ENCODE results near the gene SGCD.

SGCD gene

DNA sequence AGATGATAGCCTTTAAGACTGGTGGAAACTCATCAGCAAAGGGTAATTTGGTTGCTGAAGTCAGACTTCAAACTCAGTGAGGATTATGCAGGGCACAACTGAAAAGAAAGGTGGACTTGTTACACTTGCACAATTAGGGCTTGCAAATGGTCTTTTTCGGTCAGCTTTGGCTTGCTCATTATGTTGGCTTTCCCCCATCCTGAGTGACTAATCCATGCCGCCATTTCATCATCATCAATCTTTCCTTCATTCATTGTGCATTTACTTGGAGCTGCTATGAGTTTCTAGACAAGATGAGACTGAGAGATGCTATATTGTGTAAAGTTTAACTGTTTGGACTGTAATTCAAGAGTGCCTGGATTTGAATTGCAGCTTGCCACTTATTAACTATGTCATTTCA lies 388.3 kb downstream of the SGCD start:
- DNase-seq: no peak

DNA sequence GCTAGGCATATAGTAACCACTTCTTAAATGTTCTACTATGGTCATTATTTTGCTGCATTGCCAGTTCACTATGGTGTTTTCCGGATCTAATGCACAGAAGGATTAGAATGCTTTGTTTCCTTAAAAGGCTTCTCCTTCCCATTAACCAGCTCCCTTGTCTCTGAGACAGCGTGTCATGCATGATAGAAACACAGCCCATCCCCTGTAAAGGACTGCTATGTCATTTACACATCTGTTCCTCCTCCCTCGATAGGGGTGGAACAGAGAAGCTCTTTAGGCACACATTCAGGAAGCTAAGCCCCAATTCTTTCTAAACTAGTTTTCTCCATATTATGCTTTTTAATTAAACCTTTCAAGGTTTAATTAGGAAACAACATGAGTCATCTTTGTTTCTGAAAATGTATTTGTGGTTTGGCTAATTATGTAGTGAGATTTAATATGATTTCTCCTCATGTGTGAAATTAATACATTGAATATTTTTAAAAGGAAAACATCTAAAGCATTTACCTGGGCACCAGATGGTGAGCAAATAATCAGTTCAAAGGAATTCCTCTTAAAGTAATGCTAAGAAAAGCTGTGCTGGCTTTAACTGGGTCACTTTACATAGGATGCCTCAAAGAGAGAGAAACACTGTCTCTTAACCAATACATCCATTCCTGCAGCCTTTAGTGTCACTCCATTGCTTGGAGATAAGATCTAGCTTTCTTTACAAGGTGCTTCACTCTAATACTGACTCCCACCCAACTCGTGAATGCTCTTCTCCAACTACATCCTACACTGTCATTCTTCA lies 389.8 kb downstream of the SGCD start:
- no peak for DNase-seq

DNA sequence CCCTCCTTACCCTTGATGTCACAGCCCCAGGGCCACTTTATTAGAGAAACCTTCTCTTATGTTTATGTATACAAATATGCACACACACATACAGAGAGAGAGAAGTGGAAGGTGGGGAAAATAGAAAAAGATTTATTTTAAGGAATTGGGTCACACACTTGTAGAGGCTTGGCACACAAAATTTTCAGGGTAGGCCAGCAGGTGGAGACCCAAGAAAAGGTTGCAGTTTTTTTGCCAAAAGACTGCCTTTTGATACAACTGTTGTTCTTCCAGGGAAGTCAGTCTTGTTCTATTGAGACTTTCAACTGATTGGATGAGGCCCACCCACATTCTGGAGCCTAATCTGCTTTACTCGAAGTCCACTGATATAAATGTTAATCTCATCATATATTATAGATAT lies 392.0 kb downstream of the SGCD start:
- no peak for DNase-seq

DNA sequence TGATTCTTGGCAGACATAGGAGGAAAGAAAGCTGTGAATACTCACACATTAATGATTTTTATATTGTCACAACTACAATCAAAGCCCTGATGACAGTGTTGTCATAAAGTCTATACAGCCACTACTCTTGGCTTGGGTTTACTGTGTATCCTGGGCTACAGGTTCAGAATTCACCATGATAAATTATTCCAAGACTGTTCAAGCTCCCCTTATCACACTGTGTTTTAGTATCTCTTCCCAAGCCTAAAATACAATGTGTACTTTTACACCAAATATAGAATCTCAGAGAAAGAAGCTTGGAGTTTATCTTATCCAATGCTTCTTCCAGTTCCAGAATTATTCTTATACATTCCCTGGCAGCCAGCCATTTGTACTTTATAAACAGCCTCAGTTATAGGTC lies 395.4 kb downstream of the SGCD start:
- no peak for DNase-seq

DNA sequence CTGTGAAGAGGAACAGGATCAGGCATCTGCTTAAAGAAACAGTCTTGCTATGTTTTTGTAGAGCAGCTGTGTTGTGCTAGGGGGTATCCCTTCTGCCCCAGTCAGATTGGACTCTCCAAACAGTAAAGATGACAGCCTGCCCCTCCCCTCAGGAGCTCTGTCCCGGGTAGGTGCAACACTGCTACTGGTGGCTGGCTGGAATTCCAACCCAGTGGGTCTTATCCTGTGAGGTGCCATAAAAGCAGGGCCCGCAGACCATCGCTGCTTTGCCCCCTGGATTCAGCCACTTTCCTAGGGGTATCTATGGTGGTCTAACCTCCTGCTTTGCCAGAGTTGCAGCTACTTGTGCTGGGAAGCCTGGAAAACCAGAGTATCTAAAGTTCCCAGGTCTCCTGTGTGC lies 408.5 kb downstream of the SGCD start:
- no peak for DNase-seq

DNA sequence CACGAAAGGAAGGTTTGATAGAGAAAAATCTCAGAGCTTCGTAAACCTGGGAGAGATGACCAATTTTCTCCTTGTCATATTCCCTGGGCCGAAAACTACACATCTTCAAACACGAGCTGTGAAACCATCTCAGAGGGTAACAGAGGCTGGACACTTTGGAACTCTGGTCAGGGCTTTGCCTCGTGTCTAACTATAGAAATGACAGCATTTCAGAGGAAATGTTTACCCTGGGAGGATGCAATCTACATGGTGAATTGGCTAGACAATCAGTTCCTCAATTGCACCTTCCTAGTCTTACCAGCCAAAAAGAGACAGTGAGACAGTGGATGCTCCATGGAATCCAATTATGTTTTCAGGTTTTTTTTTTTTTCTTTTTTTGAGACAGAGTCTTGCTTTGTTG lies 414.6 kb downstream of the SGCD start:
- DNase-seq: no peak

DNA sequence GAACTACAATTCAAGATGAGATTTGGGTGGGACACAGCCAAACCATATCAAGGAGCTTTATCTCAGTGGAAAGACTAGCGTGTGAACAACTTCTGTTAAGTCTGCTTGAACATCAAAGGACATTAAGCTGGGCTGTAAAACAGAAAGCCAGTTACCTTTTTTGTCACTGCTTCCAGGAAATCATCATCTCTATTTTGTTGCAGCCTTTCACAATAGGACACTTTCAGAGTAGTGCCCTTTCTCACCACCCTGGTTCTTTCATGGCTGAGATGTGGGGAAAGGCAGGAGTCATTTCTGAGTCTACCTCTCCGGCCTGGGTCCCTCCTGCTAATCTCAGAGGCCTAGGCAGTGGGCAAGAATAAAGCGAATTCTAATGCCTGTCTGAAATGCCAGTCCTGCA lies 426.9 kb downstream of the SGCD start:
- DNase-seq: no peak

DNA sequence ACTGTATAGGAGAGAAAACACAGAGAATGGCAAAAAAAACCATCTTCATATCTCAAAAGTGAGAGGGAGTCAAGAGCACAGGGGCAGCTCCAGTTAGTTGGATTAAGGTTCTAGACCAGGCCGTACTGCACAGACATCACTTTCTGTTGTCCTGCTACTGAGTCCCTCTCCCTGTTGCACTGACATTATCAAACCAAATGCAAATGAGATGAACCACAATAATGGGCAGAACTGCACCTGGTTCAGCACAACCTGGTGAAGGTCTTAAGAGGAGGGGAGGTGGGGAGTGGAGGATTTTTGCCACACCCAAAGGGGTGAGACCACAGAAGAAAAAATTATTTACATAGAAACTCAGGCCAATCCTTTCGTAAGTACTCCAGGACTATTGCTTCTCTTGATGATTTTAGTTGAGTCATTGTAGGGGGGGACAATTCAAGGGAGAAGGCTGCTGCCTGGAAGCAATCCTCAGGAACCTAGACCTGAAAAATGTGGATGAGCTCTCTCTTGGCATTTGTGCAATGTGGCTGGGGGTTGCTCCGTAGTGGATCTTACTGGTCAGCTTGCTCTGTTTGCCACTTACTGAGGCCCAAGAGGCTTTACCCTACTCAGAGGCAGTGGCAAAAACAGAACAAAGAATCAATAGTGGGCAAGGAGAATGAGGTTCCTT lies 428.6 kb downstream of the SGCD start:
- no peak for DNase-seq

DNA sequence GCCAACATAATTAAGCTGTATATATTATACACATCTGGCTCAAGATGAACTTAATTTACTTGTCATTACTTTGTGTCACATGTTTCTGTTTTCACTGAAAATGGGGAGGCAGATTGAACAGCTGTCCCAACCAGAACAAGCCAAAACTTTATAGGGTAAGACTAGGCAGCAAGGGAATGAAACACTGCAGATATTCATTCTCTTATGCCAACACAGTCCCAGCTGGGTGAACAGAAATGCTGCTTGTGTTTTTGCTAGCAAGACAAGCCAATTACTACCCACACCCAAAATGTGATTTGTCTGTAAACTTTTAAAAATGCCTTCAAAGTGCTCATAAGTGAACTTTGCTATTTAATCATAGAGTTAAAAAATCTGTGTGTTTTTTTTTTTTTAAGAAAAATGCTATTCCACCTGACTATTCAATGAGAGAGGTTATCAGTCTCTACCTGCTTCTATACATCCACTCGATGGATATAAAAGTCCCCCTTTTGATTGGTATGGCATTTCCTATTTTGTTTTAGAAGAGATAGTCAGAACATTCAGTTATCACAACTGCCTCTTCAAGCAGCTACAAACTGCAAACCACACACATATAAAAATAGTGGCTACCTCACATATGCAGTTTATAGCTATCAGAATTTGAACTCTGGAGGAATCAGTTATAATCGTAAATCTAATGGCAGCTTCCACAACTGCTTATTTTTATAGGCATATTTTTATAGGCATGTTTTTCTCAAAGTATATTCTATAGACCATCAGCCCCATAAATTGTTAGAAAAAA lies 431.2 kb downstream of the SGCD start:
- no peak for DNase-seq

DNA sequence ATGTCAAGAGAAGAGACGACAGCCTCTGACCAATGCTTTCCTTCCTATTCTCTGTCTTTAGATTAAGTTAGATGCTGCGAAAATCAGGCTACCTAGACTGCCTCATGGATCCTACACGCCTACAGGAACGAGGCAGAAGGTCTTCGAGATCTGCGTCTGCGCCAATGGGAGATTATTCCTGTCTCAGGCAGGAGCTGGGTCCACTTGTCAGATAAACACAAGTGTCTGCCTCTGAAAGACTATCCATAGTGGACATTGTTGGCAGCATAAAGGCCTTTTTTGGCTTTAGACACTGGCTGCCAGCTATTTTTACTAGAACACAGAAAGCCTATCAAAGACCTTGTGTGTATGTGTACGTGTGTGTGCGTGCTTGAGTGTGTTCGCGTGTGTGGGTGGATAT lies 432.2 kb downstream of the SGCD start:
- no peak for DNase-seq

DNA sequence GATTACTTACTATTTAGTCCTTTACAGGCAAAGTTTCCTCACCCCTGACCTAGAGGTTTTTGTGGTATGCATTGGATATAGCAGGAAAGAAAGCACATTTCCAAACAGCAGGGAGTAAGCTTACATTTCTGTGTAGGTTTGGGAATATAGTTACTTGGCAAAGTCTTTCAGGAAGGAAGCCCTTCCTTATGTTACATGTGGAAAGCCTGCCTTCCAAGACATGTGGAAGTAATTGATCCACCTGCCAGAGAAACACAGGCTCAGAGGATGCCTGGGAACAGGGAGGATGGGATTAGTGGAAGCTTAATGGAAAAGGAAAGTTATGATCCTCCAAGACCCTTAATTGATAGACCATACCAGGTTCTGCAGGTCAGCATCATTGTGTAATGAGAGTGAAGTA lies 435.8 kb downstream of the SGCD start:
- no peak for DNase-seq

DNA sequence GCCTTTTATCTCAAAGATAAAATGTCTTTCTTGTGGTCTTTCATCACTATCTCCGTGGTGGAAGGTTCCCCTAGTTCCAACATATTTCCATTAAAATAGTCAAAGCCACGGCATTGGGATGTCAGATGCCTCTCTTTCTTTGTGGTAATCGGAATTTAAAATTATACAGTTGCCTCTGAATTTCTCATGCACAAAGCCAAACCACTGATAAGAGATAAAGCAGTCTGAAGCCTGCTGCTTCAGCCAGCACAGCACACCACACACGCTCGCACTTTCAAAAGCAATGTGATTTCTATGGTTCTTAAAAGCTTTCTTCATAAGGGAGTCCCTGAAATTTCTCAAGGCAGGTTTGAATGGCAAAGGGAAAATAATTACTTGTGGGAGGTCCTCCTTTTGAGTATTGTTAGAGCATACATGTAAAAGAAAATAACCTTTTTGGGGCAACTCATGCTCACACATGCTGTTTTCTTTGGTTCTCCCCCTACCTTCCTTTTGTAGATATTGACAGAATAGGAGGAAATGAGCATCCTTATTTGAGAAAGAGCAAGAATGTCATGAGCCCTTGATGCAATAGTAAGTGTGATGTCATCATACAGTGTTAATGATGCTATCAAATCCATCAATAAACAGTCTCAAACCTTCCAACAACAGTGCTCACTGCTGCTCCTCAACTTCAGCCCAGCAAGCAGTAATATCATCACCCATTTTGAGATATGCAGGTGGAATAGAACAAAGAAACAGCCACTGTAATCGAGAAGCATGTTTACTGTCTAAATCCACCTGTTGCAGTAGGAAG lies 437.4 kb downstream of the SGCD start:
- DNase-seq: no peak

DNA sequence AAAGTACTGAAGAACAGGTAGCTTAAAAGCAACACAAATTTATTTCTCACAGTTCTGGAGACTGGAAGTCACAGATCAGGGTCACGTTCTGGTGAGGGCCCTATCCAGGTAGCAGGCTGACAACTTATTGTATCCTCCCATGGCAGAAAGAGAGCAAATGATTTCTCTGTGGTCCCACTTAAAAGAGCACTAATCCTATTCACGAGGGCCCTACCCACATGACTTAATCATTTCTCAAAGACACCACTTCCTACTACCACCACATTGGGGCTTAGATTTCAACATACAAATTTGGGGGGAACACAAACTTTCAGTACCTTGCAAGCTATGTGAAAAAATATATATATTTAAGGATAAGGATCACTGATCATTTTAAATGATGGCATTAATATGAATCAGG lies 447.3 kb downstream of the SGCD start:
- no peak for DNase-seq

DNA sequence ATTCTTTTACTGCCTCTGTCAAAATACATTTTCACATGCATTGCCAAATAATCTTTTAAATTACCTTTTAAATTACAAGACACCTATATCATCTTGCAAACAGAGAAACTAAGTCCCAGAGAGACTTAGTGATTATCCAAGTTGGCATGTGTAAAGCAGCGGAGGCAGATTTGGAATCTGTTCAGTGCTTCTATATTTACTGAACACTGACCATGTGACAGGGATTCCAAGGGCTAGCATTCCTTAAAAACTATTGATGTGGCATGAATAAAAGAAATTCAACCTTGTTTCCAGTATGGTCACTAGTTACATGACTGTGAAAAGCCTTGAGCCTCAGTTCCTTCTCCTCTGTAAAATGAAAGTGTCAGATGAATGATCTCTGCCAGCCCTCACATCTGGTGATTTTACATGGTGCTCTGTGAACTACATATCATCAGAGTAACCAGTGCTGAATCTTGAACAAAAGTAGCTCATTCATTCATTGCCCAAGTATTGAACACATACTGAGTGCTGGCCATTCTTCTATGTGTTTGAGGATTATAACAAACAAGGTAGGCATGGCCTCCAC lies 451.3 kb downstream of the SGCD start:
- no peak for DNase-seq

DNA sequence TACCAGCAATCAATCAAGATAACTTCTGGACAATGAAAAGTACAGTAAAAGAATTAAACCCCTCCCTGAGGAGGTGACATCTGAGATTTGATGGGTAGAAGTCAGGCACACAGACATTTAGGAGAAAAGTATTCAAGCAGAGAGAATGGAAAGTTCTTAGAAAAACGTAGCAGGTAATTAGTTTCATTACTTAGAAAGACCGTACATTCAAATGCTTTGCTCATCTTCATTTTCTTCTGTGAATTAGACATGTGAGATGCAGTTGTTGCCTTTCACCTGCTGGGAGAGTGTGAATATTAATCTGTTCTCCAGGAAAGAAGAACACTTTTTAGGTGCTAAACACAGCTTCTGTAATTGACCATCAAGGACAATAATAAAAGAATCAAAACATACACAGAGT lies 451.8 kb downstream of the SGCD start:
- DNase-seq: no peak

DNA sequence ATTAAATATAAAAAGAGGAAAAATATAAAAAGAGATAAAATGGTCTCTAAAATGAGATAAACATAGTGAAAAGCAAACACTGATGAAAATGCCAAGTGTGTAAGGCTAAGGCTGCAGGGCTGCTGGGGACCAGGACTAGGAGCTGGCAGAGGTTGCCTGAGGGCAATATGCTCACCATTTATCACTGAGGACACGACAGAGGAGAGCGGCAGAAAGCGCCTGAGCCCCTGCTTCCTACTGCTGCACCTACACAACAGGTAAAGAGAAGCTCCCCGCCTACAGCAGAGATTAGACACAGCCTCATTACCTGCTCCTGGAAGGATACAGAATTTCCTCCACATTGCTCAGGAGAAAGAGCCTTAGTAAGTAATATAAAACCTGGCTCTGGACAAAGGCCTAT lies 452.5 kb downstream of the SGCD start:
- no peak for DNase-seq

DNA sequence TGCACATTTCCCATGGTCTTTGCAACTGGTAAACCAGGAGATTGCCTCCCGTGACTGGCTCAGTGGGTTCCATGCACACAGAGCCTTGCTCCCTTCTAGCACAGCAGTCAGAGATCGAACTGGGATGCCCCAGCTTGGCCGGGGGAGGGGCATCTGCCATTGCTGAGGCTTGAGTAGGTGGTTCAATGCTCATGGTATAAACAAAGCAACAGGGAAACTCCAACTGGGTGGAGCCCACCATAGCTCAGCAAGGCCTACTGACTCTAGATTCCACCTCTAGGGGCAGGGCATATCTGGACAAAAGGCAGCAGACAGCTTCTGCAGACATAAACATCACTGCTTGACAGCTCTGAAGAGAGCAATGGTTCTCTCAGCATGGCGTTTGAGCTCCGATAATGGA lies 456.1 kb downstream of the SGCD start:
- DNase-seq: no peak

DNA sequence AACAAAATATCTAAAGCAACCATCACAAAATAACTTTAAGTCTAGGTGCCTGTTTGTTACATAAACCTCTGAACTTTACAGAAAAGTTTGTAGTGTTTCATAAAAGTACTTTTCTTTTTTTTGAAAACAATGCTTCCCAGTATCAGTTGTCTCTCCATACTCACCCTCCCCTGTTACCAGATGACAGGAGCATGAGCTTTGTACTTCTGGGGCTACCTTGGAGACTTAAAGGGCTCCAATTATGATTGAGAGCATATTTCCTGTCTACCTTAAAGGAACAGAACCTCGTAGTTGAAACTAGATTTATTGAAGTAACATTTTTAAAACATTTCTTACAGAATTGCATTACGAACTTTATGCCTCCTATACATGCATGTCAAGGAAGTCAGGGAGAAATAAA lies 467.7 kb downstream of the SGCD start:
- DNase-seq: no peak

DNA sequence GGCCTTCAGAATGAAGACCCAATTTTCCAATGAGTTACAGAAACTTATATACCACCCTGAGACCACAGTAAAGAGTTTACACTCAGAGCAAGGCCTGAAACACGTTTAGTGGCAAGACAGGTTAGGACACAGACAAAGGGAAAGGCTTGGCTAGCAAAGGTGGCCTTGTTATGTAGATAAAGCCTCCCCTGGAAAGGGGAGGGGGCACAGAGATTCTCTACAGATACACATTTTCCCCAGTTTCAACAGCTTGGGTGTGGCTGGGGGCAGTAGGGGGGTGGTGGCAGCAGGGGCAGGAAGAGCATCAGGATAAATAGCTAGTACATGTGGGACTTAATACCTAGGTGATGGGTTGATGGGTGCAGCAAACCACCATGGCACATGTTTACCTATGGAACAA lies 471.2 kb downstream of the SGCD start:
- DNase-seq: no peak

DNA sequence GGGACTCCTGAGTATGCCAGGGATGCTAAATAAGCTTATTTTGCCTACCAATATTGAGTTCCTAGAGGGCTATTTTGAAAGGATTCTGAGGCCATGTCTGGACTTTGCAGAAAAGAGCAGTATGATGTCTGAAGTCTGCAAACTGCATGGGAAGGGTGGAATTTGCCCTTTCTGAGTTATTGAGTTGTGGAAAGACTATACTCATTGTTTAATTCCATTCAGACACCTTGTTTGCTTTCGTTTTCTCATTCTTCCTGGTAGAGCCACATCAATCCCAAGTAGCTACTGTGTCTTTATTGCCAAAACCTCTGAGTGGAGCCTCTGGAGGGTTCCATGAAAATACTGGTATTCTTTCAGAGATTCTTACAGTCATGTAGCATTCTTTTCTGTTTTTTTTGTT lies 472.2 kb downstream of the SGCD start:
- no peak for DNase-seq

DNA sequence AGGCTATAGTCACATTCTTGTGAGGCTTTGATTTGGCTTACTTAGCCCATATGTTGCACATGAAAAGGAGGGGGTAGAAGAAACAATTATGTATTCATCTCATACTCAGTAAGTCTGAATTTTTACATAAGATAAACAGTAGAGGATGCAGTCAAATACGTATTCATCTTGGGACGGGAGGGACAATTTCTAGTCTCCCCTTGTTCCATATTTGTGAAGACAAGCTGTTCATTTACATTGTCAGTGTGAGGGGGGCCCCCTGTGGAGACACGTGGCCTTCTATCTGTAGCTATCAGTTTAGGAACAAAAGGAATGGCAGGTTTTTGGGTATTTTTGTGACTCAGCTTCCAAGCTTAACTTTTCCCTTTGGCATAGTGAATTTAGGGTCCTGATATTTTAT lies 474.0 kb downstream of the SGCD start:
- no peak for DNase-seq

DNA sequence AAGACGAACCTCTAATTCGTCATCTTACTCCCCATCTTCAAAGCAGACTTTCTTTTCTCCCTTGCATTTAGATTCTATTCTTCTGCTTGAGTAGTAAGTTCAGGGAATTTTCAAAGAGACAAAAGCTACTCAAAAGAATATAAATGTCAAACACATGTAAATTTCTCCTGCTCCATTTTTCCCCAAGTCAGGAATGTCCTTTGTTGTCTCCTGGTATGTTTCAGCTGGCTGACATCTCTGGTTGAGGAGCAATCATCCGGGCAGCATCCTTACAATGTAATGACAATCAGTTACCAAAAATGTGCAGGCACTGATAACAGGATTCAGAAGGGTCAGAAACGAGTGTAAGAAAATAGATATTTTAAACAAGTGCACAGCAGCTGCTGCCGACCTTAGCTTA lies 475.5 kb downstream of the SGCD start:
- DNase-seq: no peak

DNA sequence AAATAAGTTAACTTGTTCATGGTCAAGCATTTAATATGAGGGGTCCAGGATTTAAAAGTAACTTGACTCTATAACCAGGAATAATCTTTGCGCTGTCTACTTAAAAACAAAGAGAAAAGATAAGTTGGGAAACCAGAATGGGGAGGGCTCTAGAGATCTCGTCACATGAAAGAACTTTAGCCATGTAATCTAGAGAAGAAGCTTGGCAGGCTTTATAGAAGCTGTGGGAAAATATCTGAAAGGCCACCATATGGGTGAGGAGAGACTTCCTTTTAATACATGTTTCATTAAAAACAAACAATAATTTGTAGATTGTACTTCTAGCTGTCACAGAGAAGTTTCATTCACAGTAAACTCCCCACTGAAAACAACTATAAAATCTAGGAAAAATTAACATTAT lies 476.4 kb downstream of the SGCD start:
- no peak for DNase-seq

Data from NK-92 treated with Interleukin-12 subunit alpha and Interleukin-12 subunit beta, amount 100 ng/mL, for 24 hours (cell line).